ENCODE data around the gene ACE. TPM values are rescaled to one million over a fixed set of nuclear protein-coding genes. Genes with fewer than 3 reads are reported as not detected.

Gene ACE
- total RNA-seq, 4 donors from 2014 or later = 4.2 to 20.2 (median 12.0) TPM

DNA sequence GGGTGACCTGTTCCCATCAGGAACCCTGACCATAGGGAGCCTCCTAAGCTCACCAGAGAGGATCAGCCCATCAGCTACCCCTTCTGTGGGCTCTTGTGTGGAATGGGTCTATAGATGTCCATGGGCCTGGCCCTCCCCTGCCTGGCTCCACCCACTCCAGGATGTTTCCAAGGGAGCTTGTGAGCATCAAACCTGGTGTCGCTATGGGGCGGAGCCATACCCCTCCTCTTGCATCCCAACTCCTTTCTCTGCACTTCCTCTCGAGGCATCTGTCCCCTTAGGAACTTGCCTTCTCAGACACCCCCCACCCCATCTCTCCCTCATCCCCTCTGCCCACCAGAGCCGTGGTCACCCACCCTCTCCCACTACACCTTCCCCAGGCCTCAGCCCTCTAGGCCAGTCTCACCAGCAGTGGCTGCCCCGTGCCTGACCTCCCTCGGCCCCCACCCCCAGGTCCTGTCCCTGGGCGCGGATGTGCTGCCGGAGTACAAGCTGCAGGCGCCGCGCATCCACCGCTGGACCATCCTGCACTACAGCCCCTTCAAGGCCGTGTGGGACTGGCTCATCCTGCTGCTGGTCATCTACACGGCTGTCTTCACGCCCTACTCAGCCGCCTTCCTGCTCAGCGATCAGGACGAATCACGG, 56.7 kb downstream of the ACE start:
- TF ChIP-seq, protein P1, sequence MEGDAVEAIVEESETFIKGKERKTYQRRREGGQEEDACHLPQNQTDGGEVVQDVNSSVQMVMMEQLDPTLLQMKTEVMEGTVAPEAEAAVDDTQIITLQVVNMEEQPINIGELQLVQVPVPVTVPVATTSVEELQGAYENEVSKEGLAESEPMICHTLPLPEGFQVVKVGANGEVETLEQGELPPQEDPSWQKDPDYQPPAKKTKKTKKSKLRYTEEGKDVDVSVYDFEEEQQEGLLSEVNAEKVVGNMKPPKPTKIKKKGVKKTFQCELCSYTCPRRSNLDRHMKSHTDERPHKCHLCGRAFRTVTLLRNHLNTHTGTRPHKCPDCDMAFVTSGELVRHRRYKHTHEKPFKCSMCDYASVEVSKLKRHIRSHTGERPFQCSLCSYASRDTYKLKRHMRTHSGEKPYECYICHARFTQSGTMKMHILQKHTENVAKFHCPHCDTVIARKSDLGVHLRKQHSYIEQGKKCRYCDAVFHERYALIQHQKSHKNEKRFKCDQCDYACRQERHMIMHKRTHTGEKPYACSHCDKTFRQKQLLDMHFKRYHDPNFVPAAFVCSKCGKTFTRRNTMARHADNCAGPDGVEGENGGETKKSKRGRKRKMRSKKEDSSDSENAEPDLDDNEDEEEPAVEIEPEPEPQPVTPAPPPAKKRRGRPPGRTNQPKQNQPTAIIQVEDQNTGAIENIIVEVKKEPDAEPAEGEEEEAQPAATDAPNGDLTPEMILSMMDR (IDR thresholded peaks at IDR 0.05) = no peak
- ATAC-seq (ENCODE audit: low FRiP score) = no peak
- no peak for DNase-seq (ENCODE audit: low spot score)

GRCh38 chr17:63534078-63534570, 57.3 kb downstream of the ACE start:
- ATAC-seq (ENCODE audit: low FRiP score) = no peak
- DNase-seq (ENCODE audit: low spot score) = no peak

DNA sequence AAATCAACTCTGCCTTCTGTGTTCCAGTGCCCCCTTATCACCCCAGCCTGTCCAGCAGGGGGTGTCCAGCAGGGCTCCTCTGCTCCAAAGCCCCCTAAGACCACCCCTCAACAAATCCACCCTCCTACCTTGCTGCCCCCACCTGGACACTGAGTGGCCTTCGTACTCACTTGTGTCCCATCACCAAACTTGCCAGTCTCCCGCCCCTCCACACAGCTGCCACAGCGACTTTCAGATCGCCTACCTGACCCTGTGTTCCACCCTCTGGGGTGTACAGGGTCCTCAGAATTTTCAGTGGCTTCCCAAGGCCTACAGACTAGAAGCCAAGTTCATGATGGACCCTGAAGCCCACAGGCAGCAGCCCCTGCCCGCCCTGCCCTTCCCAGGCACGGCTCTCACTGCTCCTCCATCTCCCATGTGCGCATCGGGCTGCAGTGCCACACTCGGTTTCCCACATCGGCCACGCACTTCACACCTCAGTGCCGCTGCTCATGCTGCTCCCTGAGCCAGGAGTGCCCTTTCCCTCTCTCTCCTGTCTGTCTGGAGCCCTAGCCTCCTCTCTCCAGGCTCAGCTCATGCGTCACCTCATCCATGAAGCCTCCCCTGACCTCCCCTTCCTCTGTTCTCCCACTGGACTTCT, 58.1 kb downstream of the ACE start:
- TF ChIP-seq, protein P1 (IDR thresholded peaks at IDR 0.05) = no peak
- DNase-seq (ENCODE audit: low spot score) (no peak), ATAC-seq (ENCODE audit: low FRiP score) (no peak)

More at GRCh38 chr17:63534078-63534570, 57.3 kb downstream of the ACE start:
- TF ChIP-seq, protein P1 (IDR thresholded peaks at IDR 0.05) = no peak

GRCh38 chr17:63535640-63536039, 58.8 kb downstream of the ACE start:
- no peak for DNase-seq (ENCODE audit: low spot score)
- TF ChIP-seq, protein P1 (IDR thresholded peaks at IDR 0.05) = no peak

DNA sequence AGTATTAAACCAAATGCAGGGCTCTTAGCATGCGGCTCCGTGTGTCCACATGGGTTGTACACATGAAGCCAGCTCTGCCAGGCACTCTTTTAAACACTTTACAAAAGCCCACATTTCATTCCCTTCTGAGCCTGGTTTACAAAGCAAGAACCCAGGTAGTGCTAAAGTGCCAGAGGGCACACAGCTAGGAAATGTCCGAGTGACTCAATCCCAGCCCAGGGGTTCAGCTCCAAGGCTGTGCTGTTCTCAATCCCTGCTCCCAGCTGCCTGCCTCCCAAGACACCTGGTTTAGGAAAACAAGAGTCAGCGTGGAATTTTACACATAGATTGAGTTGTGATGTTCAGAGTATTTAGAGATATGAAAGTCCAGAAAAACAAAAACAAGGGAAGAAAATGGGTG, 60.1 kb downstream of the ACE start:
- ATAC-seq (ENCODE audit: low FRiP score) (no peak), DNase-seq (ENCODE audit: low spot score) (no peak)

More at GRCh38 chr17:63535640-63536039, 58.8 kb downstream of the ACE start:
- ATAC-seq (ENCODE audit: low FRiP score) = no peak

GRCh38 chr17:63537991-63538692, 61.3 kb downstream of the ACE start:
- no peak for DNase-seq (ENCODE audit: low spot score)
- TF ChIP-seq, protein P1 (IDR thresholded peaks at IDR 0.05) = no peak
- ATAC-seq (ENCODE audit: low FRiP score) = no peak

More for the DNA sequence above, 60.1 kb downstream of the ACE start:
- TF ChIP-seq, protein P1 (IDR thresholded peaks at IDR 0.05) = no peak

Measured in omental fat pad (tissue), 4 donors.